IMR-90 (cell line): ENCODE measurements around the gene TIGAR. TPM values are rescaled to one million over a fixed set of nuclear protein-coding genes. Genes with fewer than 3 reads are reported as not detected.

ENCODE experiments used
- ATAC-seq: fragments of 200-7000 bp; cut with Tn5 transposase; 2 replicates; pipeline ENCODE4 v1.9.1; 2020; ENCODE audit warnings: low read depth, mild to moderate bottlenecking, moderate library complexity
- BruUV-seq: library from RNA; stranded (reverse); fragments of 400-500 nt; replicated peaks from 2 replicates; lab custom pipeline; 2021; lab: Mats Ljungman, UMichigan
- CTCF ChIA-PET: fragments of 300-600 bp; formaldehyde crosslinking; extraction: SDS; loops from one replicate; lab custom pipeline; 2021; ENCODE audit warnings: antibody characterized with exemption; lab: Yijun Ruan, JAX
- POLR2A ChIA-PET: fragments of 300-600 bp; sonication (Branson Sonifier 250); formaldehyde crosslinking; loops from one replicate; lab custom pipeline; 2022; ENCODE audit warnings: antibody characterized with exemption; ENCODE audit not compliant: unreplicated experiment; lab: Charles Lee
- DNase-seq: peaks from one replicate; pipeline ENCODE4 v3.0.0; 2013
- H2AFZ ChIP-seq: replicated peaks from 2 replicates; pipeline ENCODE3; 2013; ENCODE audit warnings: low read length, mild to moderate bottlenecking; ENCODE audit not compliant: poor library complexity
- H2AK5ac ChIP-seq: 2 replicates; pipeline ENCODE4 v1.6.1; 2013; ENCODE audit warnings: low read depth, low read length, inconsistent platforms
- H2AK9ac ChIP-seq: replicated peaks from 2 replicates; pipeline ENCODE3; 2013; ENCODE audit warnings: mild to moderate bottlenecking, low read depth, low read length, moderate library complexity; ENCODE audit not compliant: poor library complexity
- H2BK120ac ChIP-seq: 2 replicates; pipeline ENCODE4 v1.6.1; 2013; ENCODE audit warnings: low read depth, low read length, inconsistent platforms
- H2BK15ac ChIP-seq: 3 replicates; pipeline ENCODE4 v1.6.1; 2013; ENCODE audit warnings: low read depth, low read length, inconsistent platforms
- H2BK20ac ChIP-seq: 2 replicates; pipeline ENCODE4 v1.6.1; 2013; ENCODE audit warnings: low read depth, mild to moderate bottlenecking, inconsistent platforms, low read length, moderate library complexity
- H2BK5ac ChIP-seq: 2 replicates; pipeline ENCODE4 v1.6.1; 2013; ENCODE audit warnings: mild to moderate bottlenecking, low read depth, low read length, inconsistent platforms; ENCODE audit not compliant: poor library complexity, severe bottlenecking
- H3K14ac ChIP-seq: replicated peaks from 2 replicates; pipeline ENCODE4 v1.6.1; 2013; ENCODE audit warnings: low read depth, low read length, inconsistent platforms
- H3K18ac ChIP-seq: 2 replicates; pipeline ENCODE4 v1.6.1; 2013; ENCODE audit warnings: low read depth, low read length, control low read depth
- H3K23ac ChIP-seq: 2 replicates; pipeline ENCODE4 v1.6.1; 2013; ENCODE audit warnings: low read depth, low read length, inconsistent platforms
- H3K27ac ChIP-seq: 2 replicates; pipeline ENCODE4 v1.5.1; 2013; ENCODE audit warnings: mild to moderate bottlenecking, control low read depth, low read length; ENCODE audit not compliant: insufficient read depth
- H3K27me3 ChIP-seq: 2 replicates; pipeline ENCODE4 v1.6.1; 2013; ENCODE audit warnings: low read length; ENCODE audit not compliant: control insufficient read depth, insufficient read depth
- H3K36me3 ChIP-seq: 2 replicates; pipeline ENCODE4 v1.6.1; 2013; ENCODE audit warnings: low read length, mixed read lengths; ENCODE audit not compliant: control insufficient read depth, insufficient read depth
- H3K4ac ChIP-seq: 2 replicates; pipeline ENCODE4 v1.6.1; 2013; ENCODE audit warnings: low read depth, low read length, inconsistent platforms
- H3K4me1 ChIP-seq: 2 replicates; pipeline ENCODE4 v1.6.1; 2013; ENCODE audit warnings: low read length, mixed read lengths; ENCODE audit not compliant: control insufficient read depth, insufficient read depth
- H3K4me2 ChIP-seq: 2 replicates; pipeline ENCODE4 v1.6.1; 2013; ENCODE audit warnings: low read depth, mild to moderate bottlenecking, control low read depth, low read length, moderate library complexity
- H3K4me3 ChIP-seq: 2 replicates; pipeline ENCODE4 v1.5.1; 2013; ENCODE audit warnings: low read depth, mild to moderate bottlenecking, control low read depth, low read length, moderate library complexity; ENCODE audit not compliant: insufficient read depth
- H3K56ac ChIP-seq: 2 replicates; pipeline ENCODE4 v1.6.1; 2013; ENCODE audit warnings: low read length, inconsistent platforms; ENCODE audit not compliant: insufficient read depth; ENCODE audit errors: extremely low read depth
- H3K79me1 ChIP-seq, 2 experiments: 2 replicates each; pipeline ENCODE4 v1.6.1; 2013; ENCODE audit warnings: low read length in 2 of 2, inconsistent platforms in 1 of 2, low read depth in 1 of 2
- H3K9ac ChIP-seq: 2 replicates; pipeline ENCODE4 v1.6.1; 2013; ENCODE audit warnings: low read depth, low read length, control low read depth
- H3K9me1 ChIP-seq: 2 replicates; pipeline ENCODE4 v1.6.1; 2013; ENCODE audit warnings: low read length, inconsistent platforms; ENCODE audit not compliant: insufficient read depth
- H3K9me3 ChIP-seq: 2 replicates; pipeline ENCODE4 v1.6.1; 2013; ENCODE audit warnings: low read length; ENCODE audit not compliant: control insufficient read depth, insufficient read depth
- H4K20me1 ChIP-seq: 2 replicates; pipeline ENCODE4 v1.6.1; 2013; ENCODE audit warnings: low read length, inconsistent platforms; ENCODE audit not compliant: insufficient read depth
- H4K5ac ChIP-seq: 2 replicates; pipeline ENCODE4 v1.6.1; 2013; ENCODE audit warnings: mild to moderate bottlenecking, low read depth, low read length, control low read depth
- H4K8ac ChIP-seq, 2 experiments: 2 replicates each; pipeline ENCODE4 v1.6.1; 2013; ENCODE audit warnings: low read depth in 2 of 2, low read length in 2 of 2, control low read depth in 1 of 2, inconsistent platforms in 1 of 2
- H4K91ac ChIP-seq: 2 replicates; pipeline ENCODE4 v1.6.1; 2013; ENCODE audit warnings: low read depth, low read length, inconsistent platforms; ENCODE audit not compliant: insufficient read depth
- CEBPB ChIP-seq: IDR thresholded peaks from 2 replicates; pipeline ENCODE4 v1.6.1; 2012; ENCODE audit warnings: low read depth, low read length, improper control_type of control experiment
- FOS ChIP-seq: fragments of 150-350 bp; IDR thresholded peaks from 2 replicates; pipeline ENCODE4 v1.6.1; 2016; ENCODE audit warnings: low read depth, low read length
- MAZ ChIP-seq: IDR thresholded peaks from 2 replicates; pipeline ENCODE4 v1.6.1; 2012; ENCODE audit warnings: low read depth, mild to moderate bottlenecking, low read length, improper control_type of control experiment, moderate library complexity, borderline replicate concordance
- POLR2A ChIP-seq: IDR thresholded peaks from 2 replicates; pipeline ENCODE4 v1.6.1; 2012; ENCODE audit warnings: mild to moderate bottlenecking, low read depth, low read length
- RFX5 ChIP-seq: IDR thresholded peaks from 2 replicates; pipeline ENCODE4 v1.8.0; 2012; ENCODE audit warnings: low read depth, mild to moderate bottlenecking, low read length, moderate library complexity
- USF2 ChIP-seq: fragments of 150-350 bp; IDR thresholded peaks from 2 replicates; pipeline ENCODE4 v1.6.1; 2017; ENCODE audit warnings: mild to moderate bottlenecking, antibody characterized with exemption, low read length, low read depth
- WGBS, 2 experiments: methylation state at CpG; one replicate each; pipeline versions ENCODE4 v1.1.5 to v1.1.7; 2013; ENCODE audit warnings: missing lambda C conversion rate in 2 of 2; ENCODE audit not compliant: insufficient read length in 1 of 2; ENCODE audit errors: extremely low coverage in 2 of 2; 5-methylcytosine and 5-hydroxymethylcytosine counted together
- dilution Hi-C: fragments of 300-500 bp; cut with HindIII; formaldehyde crosslinking; loops from one replicate; pipeline ENCODE4 v1.14.3; 2018; ENCODE audit warnings: low sequenced_read_pairs; ENCODE audit not compliant: unreplicated experiment
- in situ Hi-C: fragments of 300-500 bp; cut with MboI; formaldehyde crosslinking; loops from 3 replicates; pipeline ENCODE4 v1.14.3; 2019; ENCODE audit warnings: low sequenced_read_pairs, inconsistent platforms, mixed read lengths
- intact Hi-C: fragments of 100-400 bp; cut with micrococcal nuclease; formaldehyde crosslinking; loops from 2 replicates; pipeline ENCODE4 v1.10.0; 2022
- polyA plus RNA-seq, 3 experiments: library from polyadenylated mRNA; depleted of rRNA; stranded (reverse); fragments of >200 nt; gene quantifications; 2 replicates each; pipeline ENCODE4 v1.2.3, GENCODE V29; 2012; ENCODE audit warnings: low replicate concordance in 1 of 3
- total RNA-seq: library from RNA; depleted of rRNA; stranded (reverse); fragments of >200 nt; gene quantifications from 2 replicates; pipeline ENCODE4 v1.2.3, GENCODE V29; 2012

The TIGAR gene
- total and polyA plus RNA-seq, 2 of the 4 experiments (the other 2 are of a cell fraction): 7.3 to 13.7 TPM

- Histone ChIP-seq H4K20me1 (no peaks in the 10 kb centered on the region), H3K4me3 (peak overlapping the region; percentile 56), H3K79me1 (no peaks in the 10 kb centered on the region), H3K9ac (peak overlapping the region; percentile 81), H3K27me3 (peaks cover 60% of the 10 kb centered on the region), H3K4me1 (peaks cover 3% of the 10 kb centered on the region; the same call in 1 of the 2 replicates), H2BK5ac (no peak overlapping the region), H3K18ac (peak overlapping the region; percentile 5; the same call in 1 of the 2 replicates), H2BK15ac (no peak overlapping the region), H3K4me2 (peak overlapping the region; percentile 80), H3K36me3 (no peaks in the 10 kb centered on the region; the same call in 1 of the 2 replicates), H2AK9ac (no peak overlapping the region), H3K27ac (peak overlapping the region; percentile 21; the same call in 1 of the 2 replicates), H2AK5ac (no peak overlapping the region), H3K56ac (no peak overlapping the region; the same call in 1 of the 2 replicates), H3K9me3 (peaks cover under 1% of the 10 kb centered on the region), H3K23ac (no peak overlapping the region), H4K8ac (peak overlapping the region in 1 of 2 experiments; percentile 74; a peak in 1 of 4 replicates), H4K91ac (no peak overlapping the region), H3K4ac (no peak overlapping the region), H2BK20ac (no peak overlapping the region), H4K5ac (peak overlapping the region; percentile 31; the same call in 1 of the 2 replicates), H3K9me1 (no peaks in the 10 kb centered on the region), H2BK120ac (peak overlapping the region; percentile 44; the same call in 1 of the 2 replicates), H3K14ac (no peak overlapping the region; the same call in 1 of the 2 replicates), H2AFZ (peak overlapping the region; percentile 69)
- peak; percentile 13 for DNase-seq
- 3 to 100% methylated on average over 1 to 8 of the region's 43 CpGs for WGBS, 2 experiments
- TF ChIP-seq FOS (no peak), MAZ (0 out of 2 replicates have a peak, but pooled peaks have one; percentile 27), USF2 (no peak), CEBPB (peak; percentile 21; the same call in 1 of the 2 replicates), POLR2A (no peak; the same call in 1 of the 2 replicates), RFX5 (no peak)
- intact Hi-C loops (loop anchor here (5.0 kb wide), 1 partner anchor 618 kb away; no protein-coding TSS in a partner anchor), dilution Hi-C loops (no loop called here), in situ Hi-C loops (loop anchor here (5.0 kb wide), 2 partner anchors 168 to 388 kb away; no protein-coding TSS in a partner anchor)
- ATAC-seq: no peak
- BruUV-seq: no TSS peak
- CTCF ChIA-PET: interaction anchor here (1.8 to 3.1 kb wide), 4 partner anchors 165 to 390 kb away, joined by 9 to 37 read pairs (median 34); no protein-coding TSS in a partner anchor
- POLR2A ChIA-PET: interaction anchor here (0.6 kb wide), 1 partner anchor 168 kb away, joined by 3 read pairs; no protein-coding TSS in a partner anchor
These were observed 45.8 kb upstream of the TIGAR start for GRCh38 chr12:4275016-4275869.
